ENCODE results near the gene XPC. TPM values are rescaled to one million over a fixed set of nuclear protein-coding genes. Genes with fewer than 3 reads are reported as not detected.

XPC gene
- polyA plus RNA-seq, 12 donors: 15.9 to 38.1 (median 21.5) TPM; not detected in 1

DNA sequence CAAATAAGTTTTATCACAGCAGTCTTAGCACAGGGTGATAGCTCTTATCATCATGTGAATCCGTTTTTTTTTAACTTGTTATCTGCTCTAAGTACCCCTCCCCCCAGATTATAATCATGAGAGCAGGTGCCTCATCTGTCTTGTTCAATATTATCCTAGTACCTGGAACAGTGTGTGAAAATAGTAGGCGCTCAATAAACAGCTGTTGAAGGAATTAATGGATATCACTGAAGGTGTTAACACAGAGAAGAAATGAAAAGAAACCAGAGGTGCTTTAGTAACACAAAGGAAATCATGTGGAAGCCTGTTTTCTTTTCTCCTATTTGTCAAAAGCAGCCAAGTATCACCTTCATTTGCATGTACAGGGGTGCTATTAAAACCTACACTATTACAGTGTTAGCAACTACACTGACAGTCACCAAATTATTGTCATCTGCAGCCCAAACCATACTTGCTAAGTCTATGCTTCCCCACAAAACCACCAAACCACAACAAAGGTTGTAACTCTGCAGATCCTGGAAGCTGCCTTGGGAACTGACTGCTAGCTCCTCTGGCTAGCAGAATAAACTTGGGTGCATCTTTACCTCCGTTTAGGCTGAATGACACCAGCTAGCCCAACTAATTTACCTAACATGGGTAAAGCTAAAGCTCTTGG, 2.9 kb downstream of the XPC start:
- no peak for DNase-seq

DNA sequence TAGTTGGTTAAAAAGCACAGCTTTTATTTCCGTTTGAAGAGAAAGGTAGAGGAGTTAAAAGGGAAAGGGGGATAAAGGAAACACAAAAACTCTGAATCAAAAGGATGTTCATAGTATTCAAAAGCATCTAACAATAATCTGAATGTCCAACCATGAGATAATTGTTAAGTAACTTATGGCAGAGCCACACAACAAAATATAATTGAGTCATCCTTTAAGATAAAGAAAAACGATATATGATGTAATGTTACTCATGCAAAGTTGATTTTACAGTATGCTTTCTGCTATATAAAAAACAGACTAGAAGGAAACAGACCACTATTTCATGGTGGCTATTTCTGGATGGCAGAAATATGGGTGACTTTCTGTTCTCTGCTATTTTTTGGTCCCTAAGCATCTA, 3.9 kb downstream of the XPC start:
- no peak for DNase-seq

DNA sequence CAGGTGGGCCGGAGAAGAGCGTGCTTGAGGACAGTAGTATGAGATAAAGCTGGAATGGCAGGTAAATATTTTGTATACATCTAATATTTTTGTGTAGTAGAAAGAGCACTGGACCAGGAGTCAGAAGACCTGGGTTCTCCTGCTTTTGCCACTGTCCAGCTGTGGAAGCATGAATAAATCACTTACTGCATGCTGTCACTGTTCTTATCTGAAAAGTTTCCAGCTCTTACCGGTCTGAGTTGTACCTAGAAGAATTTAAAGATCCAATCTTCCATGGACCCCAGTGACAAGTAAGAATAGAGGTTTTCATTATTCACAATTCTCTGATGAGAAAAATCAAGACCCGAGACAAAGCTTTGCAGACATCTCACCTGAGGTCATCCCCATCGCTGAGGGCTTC, 5.9 kb downstream of the XPC start:
- DNase-seq: no peak

DNA sequence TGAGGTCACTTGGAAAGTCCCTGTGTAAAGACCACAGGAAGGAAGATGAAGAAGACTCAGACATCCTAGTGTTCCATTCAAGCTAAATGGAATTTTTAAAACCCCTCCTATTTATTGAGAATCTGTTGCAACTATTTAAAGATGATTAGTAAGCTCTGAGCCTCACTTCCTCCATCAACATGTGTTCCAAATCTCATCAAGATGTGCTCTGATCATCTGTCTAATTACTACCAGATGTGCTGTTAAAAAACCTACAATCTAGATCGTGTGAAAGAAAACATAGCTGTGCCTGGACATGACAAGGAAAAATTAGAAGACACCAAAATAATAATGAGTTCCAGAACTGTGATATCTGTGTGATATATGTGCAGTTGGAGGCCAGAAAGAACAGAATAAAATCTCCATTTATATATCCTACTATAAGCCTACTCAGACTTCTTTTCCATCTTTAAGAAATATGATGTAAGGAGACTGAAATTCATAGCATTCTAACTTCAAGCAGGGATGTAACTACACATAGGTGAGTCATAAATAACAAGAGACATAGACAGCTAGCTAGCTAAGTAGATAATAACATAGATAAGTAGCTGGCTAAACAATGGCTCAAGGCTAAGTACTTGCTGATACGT, 7.8 kb downstream of the XPC start:
- DNase-seq: no peak

DNA sequence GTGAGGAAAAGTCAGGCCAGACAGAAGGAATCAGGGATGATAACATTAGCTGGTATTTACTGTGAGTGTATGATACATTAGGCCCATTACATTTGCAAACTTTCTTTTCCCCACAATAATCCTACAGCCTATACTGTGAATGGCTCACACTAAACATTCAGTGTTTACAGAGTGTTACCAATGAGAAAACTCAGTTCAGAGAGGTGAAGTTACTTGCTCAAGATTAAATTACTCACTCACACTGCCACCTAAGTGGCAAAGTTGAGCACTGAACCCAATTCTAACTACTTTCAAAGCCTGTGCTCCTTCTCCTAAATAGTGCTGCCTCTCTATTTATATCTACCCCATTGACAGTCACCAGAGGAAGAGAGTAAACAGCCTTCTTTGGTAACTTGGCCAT, 8.5 kb downstream of the XPC start:
- no peak for DNase-seq

DNA sequence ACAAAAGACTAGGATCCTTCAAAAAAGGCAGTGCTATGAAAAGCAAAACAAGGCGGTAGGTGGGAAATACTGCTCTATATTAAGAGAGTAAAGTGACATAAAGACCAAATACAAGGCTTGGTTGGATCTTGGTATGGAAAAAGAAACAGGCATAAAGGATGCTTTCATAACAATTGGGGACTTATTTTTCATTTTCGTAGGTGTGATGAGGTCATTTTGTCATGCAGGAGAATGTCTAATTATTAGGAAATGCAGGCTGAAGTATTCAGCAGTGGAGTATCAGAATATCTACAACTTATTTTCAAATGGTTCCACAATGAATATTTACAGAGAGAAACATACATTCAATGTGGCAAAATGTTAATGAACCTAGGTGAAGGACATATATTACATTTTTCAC, 9.0 kb downstream of the XPC start:
- DNase-seq: no peak

DNA sequence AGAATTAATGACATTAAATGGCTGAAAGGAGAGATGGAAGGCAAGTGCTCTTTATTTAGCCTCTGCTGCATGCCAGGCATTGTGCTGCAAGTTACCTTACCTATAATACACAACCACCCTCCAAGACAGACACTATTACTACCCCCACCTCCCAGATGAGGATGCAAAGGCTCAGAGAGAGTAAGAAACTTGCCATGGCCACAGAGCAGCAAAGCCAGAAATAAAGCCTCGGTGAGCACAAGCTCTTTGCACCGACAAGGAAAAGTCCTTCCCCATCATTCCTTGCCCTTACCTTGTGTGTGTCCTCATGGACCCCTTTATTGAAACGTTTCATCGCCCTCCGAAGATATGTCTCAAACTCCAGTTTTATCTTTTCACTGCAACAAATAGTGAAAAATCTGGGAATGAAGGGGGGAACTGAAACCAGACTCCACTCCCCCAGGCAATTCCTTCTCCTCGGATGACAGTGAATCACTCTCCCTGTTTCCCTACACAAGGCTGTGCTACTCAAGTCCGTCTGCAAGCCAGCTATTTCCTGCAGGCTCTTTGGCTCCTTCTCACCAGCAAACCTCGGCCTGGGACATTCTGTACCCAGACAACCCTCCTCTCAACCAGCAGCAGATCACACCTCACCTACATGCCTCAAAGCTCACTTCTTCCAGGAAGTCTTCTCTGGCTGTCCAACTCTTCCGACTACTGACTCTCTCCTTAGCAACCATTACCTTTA, 11.4 kb downstream of the XPC start:
- DNase-seq: no peak

DNA sequence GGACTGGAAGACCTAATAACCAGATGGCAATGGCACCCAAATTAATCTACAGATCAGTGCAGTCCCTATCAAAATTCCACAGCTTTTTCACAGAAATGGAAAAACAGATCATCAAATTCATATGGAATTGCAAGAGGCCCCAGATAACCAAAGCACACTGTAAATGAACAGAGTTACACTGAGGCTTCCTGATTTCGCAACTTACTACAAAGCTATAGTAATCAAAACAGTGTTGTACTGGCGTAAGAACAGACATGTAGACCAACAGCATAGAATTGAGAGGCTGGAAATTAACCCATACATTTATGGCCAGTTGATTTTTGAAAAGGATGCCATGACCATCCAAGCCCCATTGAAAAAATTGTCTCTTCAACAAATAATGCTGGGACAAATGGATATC, 16.2 kb downstream of the XPC start:
- DNase-seq: no peak

DNA sequence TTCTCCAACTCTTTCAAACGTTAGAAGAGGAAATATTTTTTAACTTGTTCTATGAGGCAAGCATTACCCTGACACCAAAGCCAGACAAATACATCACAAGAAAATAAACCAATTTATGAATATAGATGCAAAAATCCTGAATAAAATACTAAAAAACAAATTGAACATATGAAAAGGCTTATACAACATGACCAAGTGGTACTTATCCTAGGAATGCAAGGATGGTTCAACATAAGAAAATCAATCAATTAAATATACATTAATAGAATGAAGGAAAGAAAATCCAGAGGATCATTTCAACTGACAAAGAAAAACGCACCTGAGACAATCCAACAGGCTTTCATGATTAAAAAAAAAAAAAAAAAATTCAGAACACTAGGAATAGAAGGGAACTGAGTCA, 17.1 kb downstream of the XPC start:
- DNase-seq: no peak

DNA sequence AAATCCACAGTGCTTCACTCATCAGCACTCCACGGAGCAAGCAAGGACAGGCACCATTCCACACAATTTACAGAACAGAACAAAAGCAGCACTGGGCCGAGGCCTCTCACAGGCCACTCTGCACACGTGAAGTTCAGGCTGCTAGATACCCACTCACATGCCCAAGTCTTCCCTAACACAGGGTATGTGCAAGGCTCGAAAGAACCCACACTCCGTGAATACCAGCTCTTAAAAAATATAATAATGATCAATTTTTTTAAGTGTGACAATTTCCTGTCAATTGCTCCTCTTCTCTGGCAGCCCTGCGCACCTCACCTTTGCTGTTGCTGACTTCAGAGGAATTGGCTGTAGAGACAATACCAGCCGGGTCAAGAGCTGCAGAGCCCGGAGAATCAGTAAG, 19.0 kb downstream of the XPC start:
- DNase-seq: no peak

DNA sequence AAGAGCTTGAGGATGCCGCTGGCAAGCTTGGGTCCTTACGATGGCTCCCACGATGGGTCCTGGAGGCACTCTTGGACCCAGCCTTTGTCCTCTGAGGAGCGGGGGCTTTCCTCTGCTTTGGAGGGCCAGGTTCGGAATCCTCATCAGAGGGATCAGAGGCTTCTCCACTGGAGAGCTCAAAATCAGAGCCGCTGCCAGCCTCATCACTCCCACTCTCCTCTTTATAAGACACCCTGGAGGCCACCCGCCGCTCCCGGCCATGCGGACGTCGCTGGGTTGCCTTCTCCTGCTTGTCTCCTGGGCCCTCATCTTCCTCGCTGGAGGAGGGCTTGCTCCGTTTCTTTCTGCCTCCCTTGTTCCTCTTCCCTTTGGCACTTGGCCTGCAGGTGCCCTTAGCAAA, 20.0 kb downstream of the XPC start:
- no peak for DNase-seq

DNA sequence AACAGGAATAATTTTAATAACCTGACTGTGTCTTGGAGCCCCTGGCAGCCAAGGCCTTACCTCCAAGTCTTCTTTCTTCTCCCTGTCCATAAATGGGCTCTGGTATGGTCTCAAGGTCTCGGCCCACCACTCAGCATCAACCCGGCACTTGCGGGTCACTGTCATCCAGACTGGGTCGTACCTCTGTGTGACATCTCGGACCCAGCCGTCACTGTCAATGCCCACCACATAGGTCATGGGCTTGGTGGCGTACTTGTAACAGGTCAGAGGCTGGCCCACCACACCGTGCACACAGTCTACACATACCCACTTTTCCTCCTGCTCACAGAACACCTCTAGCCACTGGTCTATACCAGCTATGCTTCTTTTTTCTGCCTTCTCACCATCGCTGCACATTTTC, 20.4 kb downstream of the XPC start:
- no peak for DNase-seq

DNA sequence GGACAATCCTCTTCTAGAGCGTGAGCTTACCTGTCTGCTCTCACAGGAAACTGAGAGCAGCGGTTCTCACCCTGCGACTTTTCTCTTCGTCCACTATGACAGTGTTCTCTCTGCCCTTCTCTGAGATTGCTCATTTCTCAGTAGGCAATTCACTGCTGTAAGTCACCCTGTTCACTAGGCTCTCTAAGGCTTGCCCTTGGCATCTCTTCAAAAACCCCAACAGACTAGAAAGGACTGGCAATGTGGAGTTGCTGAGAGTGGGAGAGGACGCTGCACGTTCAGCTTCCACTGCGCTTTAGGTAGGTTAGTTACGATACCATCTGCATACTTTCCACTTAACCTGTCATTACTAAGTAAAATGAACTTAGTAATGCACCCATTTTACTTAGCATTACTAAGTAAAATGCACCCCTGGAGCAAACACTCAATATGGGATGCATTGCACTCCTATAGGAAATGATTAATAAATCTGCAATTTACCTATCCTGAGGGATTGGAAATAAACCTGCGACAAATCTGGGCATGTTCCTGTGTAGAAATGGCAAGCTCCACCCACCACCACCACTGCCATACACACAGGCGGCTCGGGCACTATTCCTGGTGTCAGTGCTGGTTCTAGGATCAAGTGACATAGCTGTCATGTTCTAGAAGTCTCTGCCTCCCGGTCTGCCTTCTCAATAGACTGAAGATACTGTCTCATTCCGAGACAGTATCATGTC, 21.4 kb downstream of the XPC start:
- no peak for DNase-seq

DNA sequence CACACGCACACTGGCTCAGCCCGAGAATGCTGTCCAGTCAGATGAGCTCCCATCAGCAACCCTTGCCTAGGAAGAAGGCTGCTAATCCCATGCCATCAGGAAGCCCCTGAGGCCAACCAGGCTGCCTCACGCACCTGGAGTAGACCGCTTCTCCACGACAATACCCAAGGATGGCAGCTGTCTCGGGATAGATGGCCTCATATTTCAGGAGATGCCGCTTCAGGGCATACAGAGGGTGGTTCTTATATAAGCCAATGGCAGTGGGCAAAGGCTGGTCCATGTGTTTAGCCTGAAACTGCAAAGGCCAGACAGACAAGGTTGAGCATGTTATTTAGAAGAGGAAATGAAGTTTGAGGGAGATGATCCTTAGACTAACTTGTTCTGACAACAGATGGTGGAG, 22.2 kb downstream of the XPC start:
- no peak for DNase-seq

DNA sequence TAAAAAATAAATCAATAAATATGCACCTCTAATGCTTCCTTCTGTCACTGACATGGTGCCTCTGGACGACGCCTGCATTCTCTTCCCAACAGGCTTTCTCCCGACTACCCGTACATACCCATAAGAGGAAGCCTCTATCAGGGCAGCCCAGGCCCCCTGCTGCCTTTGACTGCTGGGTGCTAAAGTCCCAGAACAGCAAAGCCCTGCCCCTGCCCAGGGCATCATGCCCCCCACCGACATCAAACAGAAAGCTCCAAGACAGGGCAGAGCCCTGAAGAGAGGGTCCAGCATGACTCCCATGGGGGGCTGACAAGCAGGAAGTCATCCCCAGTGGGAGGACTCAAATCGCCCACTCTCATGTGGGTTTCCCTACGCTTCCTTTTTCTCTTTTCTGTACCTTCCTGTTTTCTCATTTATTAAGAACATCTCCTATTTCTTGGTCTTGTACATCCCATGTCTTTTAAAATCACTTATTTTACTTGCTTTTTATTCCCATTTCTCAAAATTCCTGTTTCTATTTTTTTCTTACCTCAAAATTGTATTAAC, 23.4 kb downstream of the XPC start:
- no peak for DNase-seq

DNA sequence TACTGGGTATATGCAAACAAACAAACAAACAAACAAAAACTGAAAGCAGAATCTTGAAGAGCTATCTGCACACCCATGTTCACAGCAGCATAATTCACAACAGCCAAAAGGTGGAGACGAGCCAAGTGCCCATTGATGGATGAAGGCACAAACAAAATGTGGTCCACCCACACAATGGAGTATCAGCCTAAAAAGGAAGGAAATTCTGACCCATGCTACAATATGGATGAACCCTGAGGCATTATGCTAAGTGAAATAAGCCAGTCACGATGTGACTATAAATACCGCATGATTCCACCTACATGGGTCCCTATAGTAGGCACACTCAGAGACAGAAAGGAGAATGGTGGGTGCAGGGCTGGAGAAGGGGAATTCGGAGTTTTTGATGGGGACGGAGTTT, 24.1 kb downstream of the XPC start:
- no peak for DNase-seq

DNA sequence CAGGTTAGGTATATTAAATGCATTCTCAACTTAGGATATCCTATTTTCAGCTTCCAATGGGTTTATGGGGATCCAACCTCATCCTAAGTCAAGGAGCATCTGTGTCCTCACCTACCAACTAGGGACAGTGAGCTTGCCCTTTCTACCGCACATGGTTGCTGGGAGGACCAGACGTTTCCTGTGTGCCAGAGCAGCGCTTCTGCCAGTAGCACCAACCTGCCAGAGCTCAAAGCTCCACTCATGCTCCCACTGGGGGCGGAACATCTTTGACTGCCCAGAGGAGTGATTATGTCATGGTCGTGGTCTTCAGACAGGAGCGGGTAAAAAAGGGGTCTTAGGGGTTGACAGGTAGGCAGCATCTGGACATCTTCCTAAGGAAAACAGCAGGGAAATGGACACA, 24.7 kb downstream of the XPC start:
- DNase-seq: no peak

DNA sequence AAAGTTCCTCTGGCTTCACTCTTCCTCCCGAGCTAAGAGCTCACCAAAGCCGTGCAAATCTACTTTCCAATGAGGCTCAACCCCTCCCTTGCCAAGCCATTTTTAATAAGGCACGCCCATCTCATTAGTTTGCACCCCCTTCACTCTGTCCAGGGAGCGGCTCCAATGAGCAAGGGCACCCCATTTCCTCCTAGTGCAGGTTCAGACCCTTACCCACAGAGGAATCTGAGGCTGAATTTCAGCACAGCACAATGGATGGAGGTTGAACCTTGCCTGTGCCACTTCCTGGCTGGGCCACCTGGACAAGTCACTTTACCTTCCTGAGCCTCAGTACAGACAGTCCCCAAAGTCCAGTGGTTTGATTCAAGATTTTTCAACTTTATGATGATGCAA, 25.4 kb downstream of the XPC start:
- DNase-seq: no peak

DNA sequence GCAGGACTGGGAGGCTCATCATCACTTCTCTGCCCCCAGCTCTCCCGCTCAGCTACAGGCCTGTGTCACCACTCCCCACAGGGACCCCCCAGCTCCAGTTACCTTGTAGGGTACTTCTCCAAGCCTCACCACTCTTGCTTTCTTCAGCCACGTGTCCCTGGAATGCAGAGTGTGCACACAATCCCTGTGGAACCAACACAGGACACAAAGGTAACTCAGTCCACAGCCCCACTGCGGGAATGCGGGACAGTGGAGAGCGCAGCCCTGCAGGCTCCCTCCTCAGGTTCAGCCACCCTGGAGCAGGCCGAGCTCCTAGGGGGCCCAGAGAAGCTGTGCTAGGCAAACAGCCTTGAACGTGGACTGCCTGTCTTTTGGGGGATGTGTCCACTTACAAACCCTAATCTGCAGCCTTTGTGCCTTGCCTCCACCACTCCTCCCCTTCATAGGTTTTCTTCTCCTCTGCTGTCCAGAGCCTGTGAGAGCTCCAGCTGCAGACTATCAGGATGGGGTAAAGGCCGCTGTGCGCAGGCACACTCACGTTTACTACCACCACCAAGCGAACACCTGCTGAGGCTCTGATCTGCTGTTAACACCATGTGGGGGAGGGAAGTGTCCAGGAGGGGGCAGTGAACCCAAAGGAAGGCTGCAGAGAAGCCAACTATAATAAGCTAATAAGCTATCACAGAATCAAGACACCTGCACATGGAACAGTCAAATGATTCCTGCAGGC, 26.0 kb downstream of the XPC start:
- DNase-seq: no peak

DNA sequence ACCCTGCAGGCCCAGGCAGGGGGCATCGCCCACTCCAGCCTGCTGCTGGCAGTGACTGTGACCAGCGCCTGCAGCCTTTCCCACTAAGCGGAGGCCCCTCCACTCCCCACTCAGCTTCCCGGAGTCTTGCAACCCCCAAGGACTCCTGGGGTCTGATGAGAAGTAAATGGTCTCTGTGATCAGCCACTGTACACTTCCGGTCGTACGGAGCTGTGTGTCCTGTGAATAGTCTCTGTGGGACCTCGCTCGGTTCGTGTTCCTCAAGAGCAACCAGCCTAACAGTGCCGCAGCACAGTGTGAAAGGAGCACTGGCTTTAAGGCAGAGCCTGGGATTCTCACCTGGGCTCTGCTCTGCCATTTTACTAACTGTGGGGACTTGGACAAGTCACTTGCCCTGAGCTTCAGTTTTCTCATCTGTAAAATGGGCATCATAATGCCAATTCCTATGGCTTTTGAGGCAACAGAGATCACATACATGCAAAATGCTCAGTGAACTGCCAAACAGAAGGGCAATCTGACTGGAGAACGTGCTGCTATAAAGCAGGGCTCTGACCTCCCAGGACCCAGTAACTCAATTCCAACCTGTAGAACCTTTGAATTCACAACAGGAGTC, 26.8 kb downstream of the XPC start:
- DNase-seq: no peak

DNA sequence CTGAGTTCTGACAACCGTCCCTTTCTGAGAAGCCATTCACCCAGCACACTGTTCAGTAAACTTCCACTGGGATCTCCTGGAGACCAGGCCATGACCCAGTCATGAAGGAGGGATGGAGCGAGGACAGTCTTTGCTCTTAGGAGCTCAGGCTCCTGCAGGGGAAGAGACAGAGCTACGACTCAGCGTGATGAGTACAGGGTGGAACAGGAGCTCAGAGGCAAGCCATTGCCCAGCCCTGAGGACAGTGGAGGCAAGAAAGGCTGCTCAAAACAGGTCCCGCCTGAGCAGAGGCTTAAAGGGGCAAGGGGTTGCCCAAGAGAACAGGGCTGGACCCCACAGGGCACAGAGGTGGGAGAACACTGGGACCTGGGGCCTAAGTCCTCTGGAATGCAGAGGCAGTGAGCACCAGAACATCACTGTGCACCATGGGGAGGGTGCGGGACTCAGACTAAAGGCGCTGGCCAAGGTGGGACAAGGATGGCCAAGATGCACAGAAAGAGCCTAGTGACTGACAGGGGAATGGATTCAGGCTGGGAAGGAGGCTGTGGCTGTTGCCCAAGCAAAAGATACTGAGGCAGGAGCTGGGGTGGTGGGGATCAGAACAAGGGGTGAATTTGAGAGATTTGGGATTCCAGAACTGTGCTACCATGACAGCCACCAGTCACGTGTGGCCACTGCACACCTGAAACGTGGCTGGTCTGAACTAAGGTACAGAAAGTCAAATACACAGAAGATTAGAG, 27.7 kb downstream of the XPC start:
- DNase-seq: no peak
